HG03045 (cell line): ENCODE measurements around the gene GRIFIN.

Experiments used
- ATAC-seq: cut with Tn5 transposase; IDR thresholded peaks from one replicate; pipeline ENCODE4 v1.9.1; 2021; ENCODE audit warnings: mild to moderate bottlenecking, moderate library complexity; ENCODE audit not compliant: unreplicated experiment

GRIFIN gene

GRCh38 chr7:2499719-2500430, 23.7 kb upstream of the GRIFIN start:
- ATAC-seq, result no peak

- no peak for ATAC-seq
Observed at GRCh38 chr7:2499181-2499580, 23.0 kb upstream of the GRIFIN start.

- ATAC-seq, result no peak
Observed at GRCh38 chr7:2498708-2499107, 22.5 kb upstream of the GRIFIN start.

- no peak for ATAC-seq
Observed at GRCh38 chr7:2497500-2498336, 21.5 kb upstream of the GRIFIN start.

GRCh38 chr7:2497065-2497464, 20.9 kb upstream of the GRIFIN start:
- ATAC-seq, result no peak

- no peak for ATAC-seq
Observed at GRCh38 chr7:2496375-2496774, 20.2 kb upstream of the GRIFIN start.

- no peak for ATAC-seq
Observed at GRCh38 chr7:2495418-2496299, 19.5 kb upstream of the GRIFIN start.

- ATAC-seq, result no peak
Observed at GRCh38 chr7:2494191-2495130, 18.3 kb upstream of the GRIFIN start.

GRCh38 chr7:2493205-2494164, 17.3 kb upstream of the GRIFIN start:
- ATAC-seq, result no peak

GRCh38 chr7:2492038-2492437, 15.8 kb upstream of the GRIFIN start:
- ATAC-seq, result no peak

GRCh38 chr7:2490181-2490651, 14.0 kb upstream of the GRIFIN start:
- ATAC-seq, result no peak

GRCh38 chr7:2488681-2489080, 12.5 kb upstream of the GRIFIN start:
- ATAC-seq, result no peak

GRCh38 chr7:2488272-2488645, 12.1 kb upstream of the GRIFIN start:
- ATAC-seq, result no peak

- no peak for ATAC-seq
Observed at GRCh38 chr7:2487586-2488271, 11.5 kb upstream of the GRIFIN start.

- ATAC-seq, result no peak
Observed at GRCh38 chr7:2484868-2485267, 8.7 kb upstream of the GRIFIN start.

GRCh38 chr7:2483494-2483893, 7.3 kb upstream of the GRIFIN start:
- ATAC-seq, result no peak

- ATAC-seq, result no peak
Observed at GRCh38 chr7:2482725-2483451, 6.7 kb upstream of the GRIFIN start.

- no peak for ATAC-seq
Observed at GRCh38 chr7:2481195-2481594, 5.0 kb upstream of the GRIFIN start.
